Duodenal mucosa (tissue), 2 donors: Measurements from ENCODE around the gene PGS1.
"Not testable (repeated sequence)": the region's sequence is repeated elsewhere in the genome, so short reads cannot be mapped to it uniquely, and the experiment has no call there.

ENCODE experiments used
- H3K27ac ChIP-seq: one replicate; pipeline ENCODE4 v1.7.0; 2013; ENCODE audit warnings: low read depth, low read length
- H3K27me3 ChIP-seq, 2 donors: one replicate each; pipeline ENCODE4 v1.7.0; 2013; ENCODE audit warnings: low read length in 2 of 2, control low read depth in 1 of 2; ENCODE audit not compliant: insufficient read depth in 2 of 2, control insufficient read depth in 1 of 2
- H3K36me3 ChIP-seq, 2 donors: one replicate each; pipeline ENCODE4 v1.7.0; 2013; ENCODE audit warnings: low read length in 2 of 2, control low read depth in 1 of 2; ENCODE audit not compliant: insufficient read depth in 2 of 2, control insufficient read depth in 1 of 2
- H3K4me1 ChIP-seq, 2 donors: one replicate each; pipeline ENCODE4 v1.7.0; 2013; ENCODE audit warnings: low read length in 2 of 2, control low read depth in 1 of 2; ENCODE audit not compliant: insufficient read depth in 2 of 2, control insufficient read depth in 1 of 2
- H3K4me3 ChIP-seq, 2 donors: one replicate each; pipeline ENCODE4 v1.7.0; 2013; ENCODE audit warnings: low read length in 2 of 2, low read depth in 1 of 2
- H3K9ac ChIP-seq, 2 donors: one replicate each; pipeline ENCODE4 v1.7.0; 2013; ENCODE audit warnings: low read length in 2 of 2, low read depth in 1 of 2
- H3K9me3 ChIP-seq, 2 donors: one replicate each; pipeline ENCODE4 v1.7.0; 2013; ENCODE audit warnings: low read length in 2 of 2, control low read depth in 1 of 2; ENCODE audit not compliant: control insufficient read depth in 1 of 2

Gene PGS1, protein sequence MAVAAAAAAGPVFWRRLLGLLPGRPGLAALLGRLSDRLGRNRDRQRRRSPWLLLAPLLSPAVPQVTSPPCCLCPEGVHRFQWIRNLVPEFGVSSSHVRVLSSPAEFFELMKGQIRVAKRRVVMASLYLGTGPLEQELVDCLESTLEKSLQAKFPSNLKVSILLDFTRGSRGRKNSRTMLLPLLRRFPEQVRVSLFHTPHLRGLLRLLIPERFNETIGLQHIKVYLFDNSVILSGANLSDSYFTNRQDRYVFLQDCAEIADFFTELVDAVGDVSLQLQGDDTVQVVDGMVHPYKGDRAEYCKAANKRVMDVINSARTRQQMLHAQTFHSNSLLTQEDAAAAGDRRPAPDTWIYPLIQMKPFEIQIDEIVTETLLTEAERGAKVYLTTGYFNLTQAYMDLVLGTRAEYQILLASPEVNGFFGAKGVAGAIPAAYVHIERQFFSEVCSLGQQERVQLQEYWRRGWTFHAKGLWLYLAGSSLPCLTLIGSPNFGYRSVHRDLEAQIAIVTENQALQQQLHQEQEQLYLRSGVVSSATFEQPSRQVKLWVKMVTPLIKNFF

GRCh38 chr17:78378225-78379130, at the start of gene PGS1:
PGS1 (plus strand) TSS chr17:78378649; CDS start chr17:78378666, 17 bp downstream.
- peak within 1 kb of the TSS; percentile 83 to 93 for H3K9ac ChIP-seq
- H3K4me1 ChIP-seq = peaks cover 36 to 56% of the 10 kb centered on the region in 2 donors
- no peaks in the 10 kb centered on the region for H3K9me3 ChIP-seq
- peak within 1 kb of the TSS; percentile 75 for H3K27ac ChIP-seq
- H3K4me3 ChIP-seq = peak within 1 kb of the TSS; percentile 84 to 90
- no peaks in the 10 kb centered on the region for H3K27me3 ChIP-seq
- no peaks in the 10 kb centered on the region for H3K36me3 ChIP-seq

GRCh38 chr17:78329263-78330059, 49.0 kb upstream of the PGS1 start:
- H3K4me3 ChIP-seq = no peak overlapping the region
- H3K9ac ChIP-seq = no peak overlapping the region
- H3K9me3 ChIP-seq = no peaks in the 10 kb centered on the region
- H3K4me1 ChIP-seq = peaks cover 5 to 14% of the 10 kb centered on the region in 2 donors
- no peak overlapping the region for H3K27ac ChIP-seq
- H3K36me3 ChIP-seq = no peaks in the 10 kb centered on the region
- no peaks in the 10 kb centered on the region for H3K27me3 ChIP-seq

DNA sequence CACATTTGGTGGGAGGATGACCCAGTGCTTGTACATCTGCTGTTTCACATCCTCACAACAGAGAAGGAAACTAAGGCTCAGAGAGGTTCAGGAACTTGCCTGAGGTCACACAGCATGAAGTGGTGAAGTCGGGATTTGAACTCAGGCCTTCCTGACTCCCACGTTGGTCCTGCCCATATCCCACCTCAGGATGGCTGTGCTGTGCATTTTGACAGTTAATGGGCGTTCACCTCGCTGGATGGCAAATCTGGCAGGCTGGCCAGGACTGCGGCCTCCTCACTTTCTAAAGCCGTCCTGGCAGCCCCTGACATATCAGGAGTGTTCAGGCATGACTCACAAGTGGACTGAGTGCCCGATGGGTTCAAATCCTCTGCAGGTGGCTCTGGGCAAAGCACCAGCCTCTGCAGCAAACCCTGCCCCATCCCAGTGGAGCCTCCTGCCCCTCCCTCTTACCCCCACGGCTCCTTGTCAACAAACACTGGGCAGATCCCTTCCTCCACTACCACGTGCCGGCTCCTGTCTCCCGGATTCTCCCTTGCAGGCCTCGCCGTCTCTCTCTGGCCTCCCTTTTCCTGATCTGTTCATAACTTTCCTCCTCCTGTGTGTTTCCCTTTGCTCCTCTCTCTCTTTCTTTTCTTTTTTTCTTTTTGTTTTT, 47.8 kb upstream of the PGS1 start:
- Histone ChIP-seq H3K9me3 (no peaks in the 10 kb centered on the region), H3K27ac (no peak overlapping the region), H3K4me3 (no peak overlapping the region), H3K36me3 (no peaks in the 10 kb centered on the region), H3K9ac (no peak overlapping the region), H3K27me3 (no peaks in the 10 kb centered on the region), H3K4me1 (peaks cover 0 to 9% of the 10 kb centered on the region in 2 donors)

GRCh38 chr17:78331355-78331754, 47.1 kb upstream of the PGS1 start:
- H3K4me1 ChIP-seq, H3K27ac ChIP-seq, H3K9ac ChIP-seq, H3K36me3 ChIP-seq, H3K4me3 ChIP-seq, H3K9me3 ChIP-seq, H3K27me3 ChIP-seq: not testable (repeated sequence)

- Histone ChIP-seq H3K4me3 (no peak overlapping the region), H3K27ac (no peak overlapping the region), H3K27me3 (no peaks in the 10 kb centered on the region), H3K36me3 (no peaks in the 10 kb centered on the region), H3K9ac (no peak overlapping the region), H3K9me3 (no peaks in the 10 kb centered on the region), H3K4me1 (peaks cover 0 to 9% of the 10 kb centered on the region in 2 donors)
These were observed 45.5 kb upstream of the PGS1 start for GRCh38 chr17:78332991-78333390.

DNA sequence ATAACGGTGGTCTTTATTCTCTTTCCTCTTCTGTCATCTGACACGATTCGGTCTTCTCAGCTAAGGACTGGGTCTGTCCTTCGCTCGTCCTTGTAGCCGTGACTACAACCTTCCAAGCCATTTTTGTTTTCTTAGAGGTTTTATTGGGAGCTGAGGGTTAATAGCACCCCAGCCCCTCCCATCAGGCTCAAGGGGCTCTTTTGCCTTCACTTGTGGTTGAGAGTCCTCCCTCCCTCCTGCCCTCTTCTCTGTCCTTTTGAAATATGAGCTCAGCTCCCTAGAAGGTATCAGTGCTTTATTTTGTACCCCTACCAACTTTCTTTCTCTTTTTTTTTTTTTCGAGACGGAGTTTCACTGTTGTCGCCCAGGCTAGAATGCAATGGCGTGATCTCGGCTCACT, 43.2 kb upstream of the PGS1 start:
- no peaks in the 10 kb centered on the region for H3K27me3 ChIP-seq
- no peak overlapping the region for H3K4me3 ChIP-seq
- no peak overlapping the region for H3K27ac ChIP-seq
- no peak overlapping the region for H3K9ac ChIP-seq
- no peaks in the 10 kb centered on the region for H3K36me3 ChIP-seq
- no peaks in the 10 kb centered on the region for H3K9me3 ChIP-seq
- H3K4me1 ChIP-seq = peaks cover 14 to 17% of the 10 kb centered on the region in 2 donors

GRCh38 chr17:78337244-78338109, 41.0 kb upstream of the PGS1 start:
- Histone ChIP-seq H3K36me3 (no peaks in the 10 kb centered on the region), H3K4me1 (peaks cover 21 to 29% of the 10 kb centered on the region in 2 donors), H3K9ac (no peak overlapping the region), H3K27me3 (no peaks in the 10 kb centered on the region), H3K27ac (no peak overlapping the region), H3K9me3 (no peaks in the 10 kb centered on the region), H3K4me3 (no peak overlapping the region)

DNA sequence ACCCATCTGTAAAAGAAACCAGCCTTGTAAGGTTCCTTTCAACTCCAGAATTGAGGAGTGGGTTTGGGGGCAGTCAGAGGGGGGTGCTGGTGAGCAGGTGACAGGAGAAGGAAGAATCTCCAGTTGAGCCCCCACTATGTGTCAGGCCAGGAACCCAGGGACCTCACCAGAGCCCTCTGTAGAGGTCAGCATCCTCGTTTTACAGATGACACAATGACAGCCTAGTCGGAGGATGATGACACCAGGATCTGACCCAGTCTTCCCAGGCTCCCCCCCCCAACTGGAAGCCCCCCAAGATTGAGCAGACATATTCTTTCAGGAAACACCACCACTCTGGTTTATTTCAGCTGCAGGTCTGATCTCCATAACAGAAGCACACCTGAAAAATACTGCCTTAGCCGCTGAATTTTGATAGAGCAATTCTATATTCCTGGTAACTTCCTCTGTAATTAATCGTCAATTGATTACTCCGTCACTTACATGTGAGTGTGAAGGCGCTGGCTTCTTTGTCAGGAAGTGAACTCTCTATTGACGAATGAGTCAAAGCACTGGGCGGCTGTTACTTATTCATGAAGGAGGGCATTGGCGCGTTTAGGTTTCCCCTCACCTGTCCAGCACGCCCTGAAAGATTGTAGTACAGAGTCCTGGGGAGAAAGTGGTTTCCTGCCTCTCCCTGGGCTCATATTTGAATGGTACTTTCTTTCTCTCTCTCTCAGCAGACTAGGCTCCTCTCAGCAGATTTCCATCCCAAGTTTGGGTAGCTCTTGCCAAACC, 39.8 kb upstream of the PGS1 start:
- H3K27ac ChIP-seq = peak overlapping the region; percentile 4
- H3K9me3 ChIP-seq = no peaks in the 10 kb centered on the region
- H3K9ac ChIP-seq = peak overlapping the region in 1 of 2 donors; percentile 28
- no peak overlapping the region for H3K4me3 ChIP-seq
- H3K4me1 ChIP-seq = peaks cover 30 to 40% of the 10 kb centered on the region in 2 donors
- H3K27me3 ChIP-seq = no peaks in the 10 kb centered on the region
- H3K36me3 ChIP-seq = no peaks in the 10 kb centered on the region
